Astrocyte (in vitro differentiated cells and primary cell): ENCODE measurements around the gene AP5Z1. TPM values are rescaled to one million over a fixed set of nuclear protein-coding genes. Genes with fewer than 3 reads are reported as not detected.

Experiments
- DNase-seq: peaks from one replicate; pipeline ENCODE4 v3.0.0-alpha.2; 2010; ENCODE audit warnings: low read depth
- FAIRE-seq: peaks from 2 replicates; lab custom pipeline; 2011; peaks lifted over from hg19 to GRCh38; lab: Jason Lieb, UNC
- H2AFZ ChIP-seq: 2 replicates; pipeline ENCODE4 v1.6.0; 2012; ENCODE audit warnings: low read depth, low read length, inconsistent platforms
- H3K27ac ChIP-seq: 2 replicates; pipeline ENCODE4 v1.5.1; 2011; ENCODE audit warnings: low read depth, low read length, inconsistent platforms
- H3K27me3 ChIP-seq: 2 replicates; pipeline ENCODE4 v1.6.0; 2011; ENCODE audit warnings: low read length, inconsistent platforms; ENCODE audit not compliant: insufficient read depth
- H3K36me3 ChIP-seq: 2 replicates; pipeline ENCODE4 v1.5.1; 2011; ENCODE audit warnings: low read length, inconsistent platforms; ENCODE audit not compliant: insufficient read depth
- H3K4me1 ChIP-seq: 2 replicates; pipeline ENCODE4 v1.5.1; 2011; ENCODE audit warnings: low read length, inconsistent platforms; ENCODE audit not compliant: insufficient read depth
- H3K4me2 ChIP-seq: 2 replicates; pipeline ENCODE4 v1.6.0; 2012; ENCODE audit warnings: low read length, inconsistent platforms
- H3K4me3 ChIP-seq: 2 replicates; pipeline ENCODE4 v1.5.1; 2011; ENCODE audit warnings: low read depth, mild to moderate bottlenecking, low read length, inconsistent platforms; ENCODE audit not compliant: insufficient read depth
- H3K79me2 ChIP-seq: 2 replicates; pipeline ENCODE4 v1.6.0; 2012; ENCODE audit warnings: mild to moderate bottlenecking, low read length, inconsistent platforms; ENCODE audit not compliant: insufficient read depth
- H3K9ac ChIP-seq: 2 replicates; pipeline ENCODE4 v1.6.0; 2012; ENCODE audit warnings: mild to moderate bottlenecking, low read length, inconsistent platforms
- H3K9me3 ChIP-seq: 2 replicates; pipeline ENCODE4 v1.5.1; 2012; ENCODE audit warnings: low read depth, mild to moderate bottlenecking, low read length, inconsistent platforms; ENCODE audit not compliant: insufficient read depth
- H4K20me1 ChIP-seq: 2 replicates; pipeline ENCODE4 v1.6.0; 2012; ENCODE audit warnings: low read length, inconsistent platforms; ENCODE audit not compliant: insufficient read depth
- H3K27ac Mint-ChIP-seq: one replicate; pipeline ENCODE4 v1.8.0; 2021; ENCODE audit warnings: mild to moderate bottlenecking, mixed read lengths; ENCODE audit not compliant: unreplicated experiment
- H3K27me3 Mint-ChIP-seq: one replicate; pipeline ENCODE4 v1.8.0; 2021; ENCODE audit warnings: low read depth, mixed read lengths; ENCODE audit not compliant: unreplicated experiment
- H3K36me3 Mint-ChIP-seq: one replicate; pipeline ENCODE4 v1.8.0; 2021; ENCODE audit warnings: low read depth, mixed read lengths; ENCODE audit not compliant: unreplicated experiment
- H3K4me1 Mint-ChIP-seq: one replicate; pipeline ENCODE4 v1.8.0; 2021; ENCODE audit warnings: low read depth, mixed read lengths; ENCODE audit not compliant: unreplicated experiment
- H3K4me3 Mint-ChIP-seq: one replicate; pipeline ENCODE4 v1.8.0; 2021; ENCODE audit warnings: mild to moderate bottlenecking, moderate library complexity, mixed read lengths; ENCODE audit not compliant: unreplicated experiment
- H3K9me3 Mint-ChIP-seq: one replicate; pipeline ENCODE4 v1.8.0; 2021; ENCODE audit warnings: mild to moderate bottlenecking, mixed read lengths; ENCODE audit not compliant: unreplicated experiment
- EZH2 ChIP-seq: IDR thresholded peaks from 2 replicates; pipeline ENCODE4 v1.6.1; 2012; ENCODE audit warnings: mild to moderate bottlenecking, low read length, inconsistent platforms; ENCODE audit not compliant: insufficient read depth
- total RNA-seq: library from RNA; stranded (reverse); gene quantifications from 2 replicates; pipeline ENCODE4 v1.2.1, GENCODE V29; 2021
- TF ChIP-seq, protein P1 (sequence below): IDR thresholded peaks from 2 replicates; pipeline ENCODE4 v1.5.1; 2011; ENCODE audit warnings: low read depth, mild to moderate bottlenecking, inconsistent platforms, low read length, moderate library complexity; ENCODE audit not compliant: insufficient read depth

The AP5Z1 gene
- total RNA-seq, 1 donor from 2014 or later, result 75.6 TPM

DNA sequence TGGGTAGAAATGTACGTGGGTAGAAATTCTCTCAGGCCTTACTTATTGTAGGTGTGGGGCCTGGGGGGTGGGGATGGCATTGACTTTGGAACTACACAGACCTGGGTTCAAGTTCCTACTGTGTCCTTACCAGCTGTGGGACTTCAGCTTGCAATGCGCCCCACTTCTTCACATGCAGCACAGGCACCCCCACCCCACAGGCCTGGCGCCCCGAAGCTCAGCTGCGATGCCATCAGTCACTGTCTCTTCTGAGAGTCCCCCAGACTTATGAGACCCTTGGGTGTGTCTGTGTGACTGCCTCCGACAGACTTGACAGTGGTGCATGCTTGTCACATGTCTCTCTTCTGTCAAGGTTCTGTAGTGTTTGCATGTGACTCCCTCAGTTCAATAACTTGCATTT lies 3.1 kb upstream of the AP5Z1 start:
- peaks cover 14% of the 10 kb centered on the region for H3K4me1 ChIP-seq
- no peaks in the 10 kb centered on the region for H3K9me3 ChIP-seq
- DNase-seq (no peak), FAIRE-seq (no peak)
- no peak overlapping the region for H3K4me2 ChIP-seq
- H4K20me1 ChIP-seq, result peaks cover 30% of the 10 kb centered on the region
- peaks cover 3% of the 10 kb centered on the region for H3K36me3 ChIP-seq
- H3K27me3 ChIP-seq, result no peaks in the 10 kb centered on the region
- TF ChIP-seq EZH2, result no peak
- TF ChIP-seq, protein P1, sequence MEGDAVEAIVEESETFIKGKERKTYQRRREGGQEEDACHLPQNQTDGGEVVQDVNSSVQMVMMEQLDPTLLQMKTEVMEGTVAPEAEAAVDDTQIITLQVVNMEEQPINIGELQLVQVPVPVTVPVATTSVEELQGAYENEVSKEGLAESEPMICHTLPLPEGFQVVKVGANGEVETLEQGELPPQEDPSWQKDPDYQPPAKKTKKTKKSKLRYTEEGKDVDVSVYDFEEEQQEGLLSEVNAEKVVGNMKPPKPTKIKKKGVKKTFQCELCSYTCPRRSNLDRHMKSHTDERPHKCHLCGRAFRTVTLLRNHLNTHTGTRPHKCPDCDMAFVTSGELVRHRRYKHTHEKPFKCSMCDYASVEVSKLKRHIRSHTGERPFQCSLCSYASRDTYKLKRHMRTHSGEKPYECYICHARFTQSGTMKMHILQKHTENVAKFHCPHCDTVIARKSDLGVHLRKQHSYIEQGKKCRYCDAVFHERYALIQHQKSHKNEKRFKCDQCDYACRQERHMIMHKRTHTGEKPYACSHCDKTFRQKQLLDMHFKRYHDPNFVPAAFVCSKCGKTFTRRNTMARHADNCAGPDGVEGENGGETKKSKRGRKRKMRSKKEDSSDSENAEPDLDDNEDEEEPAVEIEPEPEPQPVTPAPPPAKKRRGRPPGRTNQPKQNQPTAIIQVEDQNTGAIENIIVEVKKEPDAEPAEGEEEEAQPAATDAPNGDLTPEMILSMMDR, result no peak
- Mint-ChIP-seq H3K27me3 (no peaks in the 10 kb centered on the region), H3K4me1 (peaks cover 4% of the 10 kb centered on the region), H3K36me3 (peaks cover 9% of the 10 kb centered on the region), H3K27ac (no peak overlapping the region), H3K4me3 (no peak overlapping the region), H3K9me3 (no peaks in the 10 kb centered on the region)
- peaks cover 22% of the 10 kb centered on the region for H3K79me2 ChIP-seq
- no peak overlapping the region for H3K4me3 ChIP-seq
- H3K9ac ChIP-seq, result no peak overlapping the region
- H2AFZ ChIP-seq, result no peak overlapping the region
- H3K27ac ChIP-seq, result no peak overlapping the region

DNA sequence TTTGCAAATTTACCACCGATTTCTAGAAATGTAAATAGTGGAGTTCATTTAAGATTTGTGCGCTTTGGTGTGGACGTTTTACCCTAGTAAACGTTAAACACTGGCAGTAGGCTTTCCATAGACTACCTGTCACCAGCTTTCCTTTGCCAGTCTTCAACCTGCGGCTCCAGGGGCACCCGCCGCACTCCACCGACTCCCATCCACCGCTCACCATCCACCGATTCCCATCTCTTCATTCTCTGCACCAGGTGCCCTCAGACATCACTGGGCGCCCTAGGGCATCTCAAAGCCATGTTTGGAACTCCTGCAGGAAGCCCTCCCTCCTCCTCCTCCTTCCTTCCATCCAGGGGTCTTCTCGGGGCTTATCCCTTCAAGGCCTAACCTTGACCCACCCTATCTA lies 1.4 kb upstream of the AP5Z1 start:
- no peak overlapping the region for H3K27ac ChIP-seq
- H4K20me1 ChIP-seq, result peaks cover 33% of the 10 kb centered on the region
- Mint-ChIP-seq H3K4me1 (peaks cover 7% of the 10 kb centered on the region), H3K36me3 (peaks cover 12% of the 10 kb centered on the region), H3K4me3 (peak overlapping the region; percentile 99), H3K27ac (peak overlapping the region; percentile 98), H3K27me3 (no peaks in the 10 kb centered on the region), H3K9me3 (no peaks in the 10 kb centered on the region)
- H3K9me3 ChIP-seq, result no peaks in the 10 kb centered on the region
- H3K36me3 ChIP-seq, result no peaks in the 10 kb centered on the region
- H3K9ac ChIP-seq, result peak overlapping the region; percentile 98
- DNase-seq (no peak), FAIRE-seq (no peak)
- peaks cover 14% of the 10 kb centered on the region for H3K4me1 ChIP-seq
- TF ChIP-seq, protein P1, result no peak
- TF ChIP-seq EZH2, result no peak
- no peak overlapping the region for H2AFZ ChIP-seq
- peak overlapping the region; percentile 94 for H3K4me3 ChIP-seq
- peak overlapping the region; percentile 99 for H3K4me2 ChIP-seq
- no peaks in the 10 kb centered on the region for H3K27me3 ChIP-seq
- H3K79me2 ChIP-seq, result peaks cover 30% of the 10 kb centered on the region

DNA sequence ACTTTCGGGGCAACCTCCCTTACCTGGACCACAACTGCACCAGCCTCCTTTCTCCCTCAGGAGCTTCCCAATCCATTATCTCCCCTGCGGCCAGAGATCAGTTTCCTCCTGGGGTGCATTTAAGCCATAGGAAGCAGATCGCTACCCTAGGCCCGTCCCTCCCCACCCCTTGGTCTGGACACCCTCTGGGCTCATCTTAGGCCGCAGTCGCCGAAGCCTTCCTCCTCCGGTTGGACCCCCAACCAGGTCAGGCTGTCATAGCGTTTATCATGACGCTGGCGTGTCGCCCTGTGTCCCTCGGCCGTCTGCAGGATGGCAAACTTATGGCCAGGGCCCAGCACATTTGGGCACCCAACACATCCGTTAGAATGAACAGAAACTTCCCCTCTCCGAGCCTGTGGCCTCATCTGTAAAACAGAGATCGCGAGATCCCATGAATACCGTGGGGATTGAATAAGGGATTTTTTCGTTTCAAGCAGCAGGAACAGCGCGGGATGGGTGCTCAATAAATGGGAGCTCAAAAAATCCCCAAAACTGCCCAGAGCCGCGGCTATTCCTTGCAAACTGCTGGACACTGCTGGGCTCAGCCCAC lies 669 bp upstream of the AP5Z1 start:
- TF ChIP-seq, protein P1, result no peak
- TF ChIP-seq EZH2, result no peak
- peak; percentile 66 for DNase-seq
- peaks cover 7% of the 10 kb centered on the region for H3K4me1 Mint-ChIP-seq
- no peaks in the 10 kb centered on the region for H3K9me3 Mint-ChIP-seq
- Histone ChIP-seq H3K9ac (peak overlapping the region; percentile 98), H3K4me2 (peak overlapping the region; percentile 99), H3K79me2 (peaks cover 34% of the 10 kb centered on the region), H2AFZ (peak overlapping the region; percentile 81), H3K9me3 (no peaks in the 10 kb centered on the region), H3K27ac (peak overlapping the region; percentile 97), H3K4me3 (peak overlapping the region; percentile 94), H4K20me1 (peaks cover 29% of the 10 kb centered on the region), H3K36me3 (peaks cover under 1% of the 10 kb centered on the region), H3K27me3 (no peaks in the 10 kb centered on the region), H3K4me1 (peaks cover 14% of the 10 kb centered on the region)
- peak overlapping the region; percentile 99 for H3K4me3 Mint-ChIP-seq
- no peak for FAIRE-seq
- no peaks in the 10 kb centered on the region for H3K27me3 Mint-ChIP-seq
- H3K36me3 Mint-ChIP-seq, result peaks cover 12% of the 10 kb centered on the region
- H3K27ac Mint-ChIP-seq, result peak overlapping the region; percentile 98
